ENCODE data around the gene IGSF3. TPM values are rescaled to one million over a fixed set of nuclear protein-coding genes. Genes with fewer than 3 reads are reported as not detected.

The IGSF3 gene
- total and polyA plus RNA-seq, 10 of the 15 experiments (the other 5 are each of a cell fraction or from before 2014, with no cell fraction given), result 1.4 to 18.0 (median 9.6) TPM

- TF ChIP-seq, protein P1, sequence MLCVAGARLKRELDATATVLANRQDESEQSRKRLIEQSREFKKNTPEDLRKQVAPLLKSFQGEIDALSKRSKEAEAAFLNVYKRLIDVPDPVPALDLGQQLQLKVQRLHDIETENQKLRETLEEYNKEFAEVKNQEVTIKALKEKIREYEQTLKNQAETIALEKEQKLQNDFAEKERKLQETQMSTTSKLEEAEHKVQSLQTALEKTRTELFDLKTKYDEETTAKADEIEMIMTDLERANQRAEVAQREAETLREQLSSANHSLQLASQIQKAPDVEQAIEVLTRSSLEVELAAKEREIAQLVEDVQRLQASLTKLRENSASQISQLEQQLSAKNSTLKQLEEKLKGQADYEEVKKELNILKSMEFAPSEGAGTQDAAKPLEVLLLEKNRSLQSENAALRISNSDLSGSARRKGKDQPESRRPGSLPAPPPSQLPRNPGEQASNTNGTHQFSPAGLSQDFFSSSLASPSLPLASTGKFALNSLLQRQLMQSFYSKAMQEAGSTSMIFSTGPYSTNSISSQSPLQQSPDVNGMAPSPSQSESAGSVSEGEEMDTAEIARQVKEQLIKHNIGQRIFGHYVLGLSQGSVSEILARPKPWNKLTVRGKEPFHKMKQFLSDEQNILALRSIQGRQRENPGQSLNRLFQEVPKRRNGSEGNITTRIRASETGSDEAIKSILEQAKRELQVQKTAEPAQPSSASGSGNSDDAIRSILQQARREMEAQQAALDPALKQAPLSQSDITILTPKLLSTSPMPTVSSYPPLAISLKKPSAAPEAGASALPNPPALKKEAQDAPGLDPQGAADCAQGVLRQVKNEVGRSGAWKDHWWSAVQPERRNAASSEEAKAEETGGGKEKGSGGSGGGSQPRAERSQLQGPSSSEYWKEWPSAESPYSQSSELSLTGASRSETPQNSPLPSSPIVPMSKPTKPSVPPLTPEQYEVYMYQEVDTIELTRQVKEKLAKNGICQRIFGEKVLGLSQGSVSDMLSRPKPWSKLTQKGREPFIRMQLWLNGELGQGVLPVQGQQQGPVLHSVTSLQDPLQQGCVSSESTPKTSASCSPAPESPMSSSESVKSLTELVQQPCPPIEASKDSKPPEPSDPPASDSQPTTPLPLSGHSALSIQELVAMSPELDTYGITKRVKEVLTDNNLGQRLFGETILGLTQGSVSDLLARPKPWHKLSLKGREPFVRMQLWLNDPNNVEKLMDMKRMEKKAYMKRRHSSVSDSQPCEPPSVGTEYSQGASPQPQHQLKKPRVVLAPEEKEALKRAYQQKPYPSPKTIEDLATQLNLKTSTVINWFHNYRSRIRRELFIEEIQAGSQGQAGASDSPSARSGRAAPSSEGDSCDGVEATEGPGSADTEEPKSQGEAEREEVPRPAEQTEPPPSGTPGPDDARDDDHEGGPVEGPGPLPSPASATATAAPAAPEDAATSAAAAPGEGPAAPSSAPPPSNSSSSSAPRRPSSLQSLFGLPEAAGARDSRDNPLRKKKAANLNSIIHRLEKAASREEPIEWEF (IDR thresholded peaks at IDR 0.05; ENCODE audit: insufficient replicate concordance, low read depth, low read length), result peak; percentile 56
- TF ChIP-seq STAT1 (conservative IDR thresholded peaks at IDR 0.05) (no peak), ATF3 (IDR thresholded peaks at IDR 0.05; ENCODE audit: borderline replicate concordance, extremely low read depth, low read depth, low read length) (no peak), ZNF384 (IDR thresholded peaks at IDR 0.05; ENCODE audit: borderline replicate concordance, low read depth, low read length) (no peak), FOS (IDR thresholded peaks at IDR 0.05; ENCODE audit: borderline replicate concordance, extremely low read depth, insufficient read length) (no peak), EP300 (IDR thresholded peaks at IDR 0.05; ENCODE audit: borderline replicate concordance in 1 of 2, control insufficient read depth in 1 of 2, low read depth in 2 of 2, low read length in 2 of 2) (peak in 1 of 2 experiments; percentile 34; a peak in 1 of 4 replicates), ZNF217 (IDR thresholded peaks at IDR 0.05) (no peak), CBX3 (IDR thresholded peaks at IDR 0.05; ENCODE audit: borderline replicate concordance, low read depth) (no peak), TCF3 (IDR thresholded peaks at IDR 0.05; ENCODE audit: borderline replicate concordance, insufficient read depth, low read depth, low read length) (no peak), NFIC (IDR thresholded peaks at IDR 0.05; ENCODE audit: low read depth, low read length) (peak; percentile 84), FOXK2 (IDR thresholded peaks at IDR 0.05) (no peak), TCF12 (IDR thresholded peaks at IDR 0.05; ENCODE audit: low read depth, low read length) (peak; percentile 66; the same call in 1 of the 2 replicates), SMAD1 (IDR thresholded peaks at IDR 0.05; ENCODE audit: low read depth, partially characterized antibody) (no peak), SRF (IDR thresholded peaks at IDR 0.05; ENCODE audit: low read depth in 2 of 2, low read length in 2 of 2) (no peak), SMARCA5 (IDR thresholded peaks at IDR 0.05) (no peak), SIX5 (IDR thresholded peaks at IDR 0.05; ENCODE audit: low read depth, low read length, severe bottlenecking) (no peak)
- TF ChIP-seq, protein P2, sequence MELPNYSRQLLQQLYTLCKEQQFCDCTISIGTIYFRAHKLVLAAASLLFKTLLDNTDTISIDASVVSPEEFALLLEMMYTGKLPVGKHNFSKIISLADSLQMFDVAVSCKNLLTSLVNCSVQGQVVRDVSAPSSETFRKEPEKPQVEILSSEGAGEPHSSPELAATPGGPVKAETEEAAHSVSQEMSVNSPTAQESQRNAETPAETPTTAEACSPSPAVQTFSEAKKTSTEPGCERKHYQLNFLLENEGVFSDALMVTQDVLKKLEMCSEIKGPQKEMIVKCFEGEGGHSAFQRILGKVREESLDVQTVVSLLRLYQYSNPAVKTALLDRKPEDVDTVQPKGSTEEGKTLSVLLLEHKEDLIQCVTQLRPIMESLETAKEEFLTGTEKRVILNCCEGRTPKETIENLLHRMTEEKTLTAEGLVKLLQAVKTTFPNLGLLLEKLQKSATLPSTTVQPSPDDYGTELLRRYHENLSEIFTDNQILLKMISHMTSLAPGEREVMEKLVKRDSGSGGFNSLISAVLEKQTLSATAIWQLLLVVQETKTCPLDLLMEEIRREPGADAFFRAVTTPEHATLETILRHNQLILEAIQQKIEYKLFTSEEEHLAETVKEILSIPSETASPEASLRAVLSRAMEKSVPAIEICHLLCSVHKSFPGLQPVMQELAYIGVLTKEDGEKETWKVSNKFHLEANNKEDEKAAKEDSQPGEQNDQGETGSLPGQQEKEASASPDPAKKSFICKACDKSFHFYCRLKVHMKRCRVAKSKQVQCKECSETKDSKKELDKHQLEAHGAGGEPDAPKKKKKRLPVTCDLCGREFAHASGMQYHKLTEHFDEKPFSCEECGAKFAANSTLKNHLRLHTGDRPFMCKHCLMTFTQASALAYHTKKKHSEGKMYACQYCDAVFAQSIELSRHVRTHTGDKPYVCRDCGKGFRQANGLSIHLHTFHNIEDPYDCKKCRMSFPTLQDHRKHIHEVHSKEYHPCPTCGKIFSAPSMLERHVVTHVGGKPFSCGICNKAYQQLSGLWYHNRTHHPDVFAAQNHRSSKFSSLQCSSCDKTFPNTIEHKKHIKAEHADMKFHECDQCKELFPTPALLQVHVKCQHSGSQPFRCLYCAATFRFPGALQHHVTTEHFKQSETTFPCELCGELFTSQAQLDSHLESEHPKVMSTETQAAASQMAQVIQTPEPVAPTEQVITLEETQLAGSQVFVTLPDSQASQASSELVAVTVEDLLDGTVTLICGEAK (IDR thresholded peaks at IDR 0.05; ENCODE audit: borderline replicate concordance), result no peak
- TF ChIP-seq, protein P3, sequence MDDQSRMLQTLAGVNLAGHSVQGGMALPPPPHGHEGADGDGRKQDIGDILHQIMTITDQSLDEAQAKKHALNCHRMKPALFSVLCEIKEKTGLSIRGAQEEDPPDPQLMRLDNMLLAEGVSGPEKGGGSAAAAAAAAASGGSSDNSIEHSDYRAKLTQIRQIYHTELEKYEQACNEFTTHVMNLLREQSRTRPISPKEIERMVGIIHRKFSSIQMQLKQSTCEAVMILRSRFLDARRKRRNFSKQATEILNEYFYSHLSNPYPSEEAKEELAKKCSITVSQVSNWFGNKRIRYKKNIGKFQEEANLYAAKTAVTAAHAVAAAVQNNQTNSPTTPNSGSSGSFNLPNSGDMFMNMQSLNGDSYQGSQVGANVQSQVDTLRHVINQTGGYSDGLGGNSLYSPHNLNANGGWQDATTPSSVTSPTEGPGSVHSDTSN (IDR thresholded peaks at IDR 0.05; ENCODE audit: insufficient replicate concordance, low read depth, low read length), result no peak
These were observed 129.0 kb downstream of the IGSF3 start (continued) for GRCh38 chr1:116538544-116538943.
